Endothelial cell (in vitro differentiated cells): ENCODE measurements around the gene CDK5. TPM values are rescaled to one million over a fixed set of nuclear protein-coding genes. Genes with fewer than 3 reads are reported as not detected.

Experiments used
- DNase-seq: peaks from one replicate; pipeline ENCODE4 v3.0.0; 2021; ENCODE audit warnings: low spot score
- H3K27ac Mint-ChIP-seq: one replicate; pipeline ENCODE4 v1.8.0; 2021; ENCODE audit warnings: mixed read lengths, inconsistent platforms; ENCODE audit not compliant: unreplicated experiment
- H3K27me3 Mint-ChIP-seq: one replicate; pipeline ENCODE4 v1.8.0; 2021; ENCODE audit warnings: mild to moderate bottlenecking, moderate library complexity, mixed read lengths, inconsistent platforms; ENCODE audit not compliant: unreplicated experiment
- H3K36me3 Mint-ChIP-seq: one replicate; pipeline ENCODE4 v1.8.0; 2021; ENCODE audit warnings: mild to moderate bottlenecking, low read depth, mixed read lengths, inconsistent platforms; ENCODE audit not compliant: unreplicated experiment
- H3K4me1 Mint-ChIP-seq: one replicate; pipeline ENCODE4 v1.8.0; 2021; ENCODE audit warnings: mild to moderate bottlenecking, mixed read lengths, inconsistent platforms; ENCODE audit not compliant: unreplicated experiment
- H3K4me3 Mint-ChIP-seq: one replicate; pipeline ENCODE4 v1.8.0; 2021; ENCODE audit warnings: mild to moderate bottlenecking, mixed read lengths, inconsistent platforms; ENCODE audit not compliant: unreplicated experiment
- H3K9me3 Mint-ChIP-seq: one replicate; pipeline ENCODE4 v1.8.0; 2021; ENCODE audit warnings: mixed read lengths, inconsistent platforms; ENCODE audit not compliant: unreplicated experiment
- total RNA-seq: library from RNA; stranded (reverse); fragmentation: NEBNext Ultra II Directional; extraction: Animal tissue kit (Norgen Biotek cat#: 25700); gene quantifications from one replicate; pipeline ENCODE4 v1.2.1, GENCODE V29; 2021; ENCODE audit not compliant: unreplicated experiment
- TF ChIP-seq, protein P1 (sequence below): fragments of 200-600 bp; sonication (generic); IDR thresholded peaks from one replicate; pipeline ENCODE4 v1.5.0; 2021; ENCODE audit warnings: antibody characterized with exemption; ENCODE audit not compliant: unreplicated experiment

CDK5 gene
- total RNA-seq, 1 donor from 2014 or later = 26.7 TPM

- Mint-ChIP-seq H3K27ac (no peak overlapping the region), H3K4me1 (peaks cover 35% of the 10 kb centered on the region), H3K4me3 (no peak overlapping the region), H3K9me3 (no peaks in the 10 kb centered on the region), H3K27me3 (peaks cover 30% of the 10 kb centered on the region), H3K36me3 (peaks cover 11% of the 10 kb centered on the region)
- TF ChIP-seq, protein P1, sequence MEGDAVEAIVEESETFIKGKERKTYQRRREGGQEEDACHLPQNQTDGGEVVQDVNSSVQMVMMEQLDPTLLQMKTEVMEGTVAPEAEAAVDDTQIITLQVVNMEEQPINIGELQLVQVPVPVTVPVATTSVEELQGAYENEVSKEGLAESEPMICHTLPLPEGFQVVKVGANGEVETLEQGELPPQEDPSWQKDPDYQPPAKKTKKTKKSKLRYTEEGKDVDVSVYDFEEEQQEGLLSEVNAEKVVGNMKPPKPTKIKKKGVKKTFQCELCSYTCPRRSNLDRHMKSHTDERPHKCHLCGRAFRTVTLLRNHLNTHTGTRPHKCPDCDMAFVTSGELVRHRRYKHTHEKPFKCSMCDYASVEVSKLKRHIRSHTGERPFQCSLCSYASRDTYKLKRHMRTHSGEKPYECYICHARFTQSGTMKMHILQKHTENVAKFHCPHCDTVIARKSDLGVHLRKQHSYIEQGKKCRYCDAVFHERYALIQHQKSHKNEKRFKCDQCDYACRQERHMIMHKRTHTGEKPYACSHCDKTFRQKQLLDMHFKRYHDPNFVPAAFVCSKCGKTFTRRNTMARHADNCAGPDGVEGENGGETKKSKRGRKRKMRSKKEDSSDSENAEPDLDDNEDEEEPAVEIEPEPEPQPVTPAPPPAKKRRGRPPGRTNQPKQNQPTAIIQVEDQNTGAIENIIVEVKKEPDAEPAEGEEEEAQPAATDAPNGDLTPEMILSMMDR = no peak
- DNase-seq = no peak
These were observed 3.9 kb downstream of the CDK5 start for GRCh38 chr7:151053751-151054150.

DNA sequence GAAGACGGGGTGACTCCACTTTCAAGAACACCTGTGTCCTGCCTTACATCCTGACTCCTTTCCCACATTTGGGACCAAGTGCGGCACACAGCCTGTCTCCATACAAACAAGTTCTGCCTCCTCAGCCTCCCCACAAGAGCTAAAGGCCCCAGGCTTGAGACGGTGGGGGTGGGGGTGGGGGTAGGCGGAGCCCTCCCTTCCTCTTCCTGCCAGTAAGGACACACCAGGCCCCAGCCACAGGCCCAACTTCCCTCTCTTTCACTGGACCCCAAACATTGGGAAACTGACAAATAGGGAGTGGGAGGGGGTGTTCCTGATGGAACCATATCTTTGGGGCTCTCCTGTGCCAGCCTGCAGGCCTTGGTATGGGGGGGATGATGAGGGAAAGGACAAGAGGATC, 4.6 kb downstream of the CDK5 start:
- TF ChIP-seq, protein P1 = no peak
- H3K36me3 Mint-ChIP-seq = peaks cover 11% of the 10 kb centered on the region
- DNase-seq = no peak
- no peak overlapping the region for H3K4me3 Mint-ChIP-seq
- H3K27me3 Mint-ChIP-seq = peaks cover 30% of the 10 kb centered on the region
- no peaks in the 10 kb centered on the region for H3K9me3 Mint-ChIP-seq
- no peak overlapping the region for H3K27ac Mint-ChIP-seq
- peaks cover 31% of the 10 kb centered on the region for H3K4me1 Mint-ChIP-seq

- TF ChIP-seq, protein P1 = no peak
- Mint-ChIP-seq H3K27ac (no peak overlapping the region), H3K9me3 (no peaks in the 10 kb centered on the region), H3K27me3 (peaks cover 30% of the 10 kb centered on the region), H3K36me3 (peaks cover 11% of the 10 kb centered on the region), H3K4me3 (no peak overlapping the region), H3K4me1 (peaks cover 18% of the 10 kb centered on the region)
- peak; percentile 88 for DNase-seq
These were observed 6.6 kb downstream of the CDK5 start for GRCh38 chr7:151051108-151051507.

DNA sequence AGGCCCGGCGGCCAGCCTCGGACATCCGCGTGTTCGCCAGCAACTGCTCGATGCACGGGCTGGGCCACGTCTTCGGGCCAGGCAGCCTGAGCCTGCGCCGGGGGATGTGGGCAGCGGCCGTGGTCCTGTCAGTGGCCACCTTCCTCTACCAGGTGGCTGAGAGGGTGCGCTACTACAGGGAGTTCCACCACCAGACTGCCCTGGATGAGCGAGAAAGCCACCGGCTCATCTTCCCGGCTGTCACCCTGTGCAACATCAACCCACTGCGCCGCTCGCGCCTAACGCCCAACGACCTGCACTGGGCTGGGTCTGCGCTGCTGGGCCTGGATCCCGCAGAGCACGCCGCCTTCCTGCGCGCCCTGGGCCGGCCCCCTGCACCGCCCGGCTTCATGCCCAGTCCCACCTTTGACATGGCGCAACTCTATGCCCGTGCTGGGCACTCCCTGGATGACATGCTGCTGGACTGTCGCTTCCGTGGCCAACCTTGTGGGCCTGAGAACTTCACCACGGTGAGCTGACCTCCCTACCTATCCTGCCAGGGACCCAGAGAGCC, 8.7 kb downstream of the CDK5 start:
- Mint-ChIP-seq H3K27ac (no peak overlapping the region), H3K36me3 (peaks cover 6% of the 10 kb centered on the region), H3K9me3 (no peaks in the 10 kb centered on the region), H3K4me1 (peaks cover 16% of the 10 kb centered on the region), H3K4me3 (no peak overlapping the region), H3K27me3 (peaks cover 26% of the 10 kb centered on the region)
- TF ChIP-seq, protein P1 = no peak
- DNase-seq = no peak

- H3K4me3 Mint-ChIP-seq = no peak within 1 kb of the TSS
- no peak within 1 kb of the TSS for H3K27ac Mint-ChIP-seq
- peaks cover 6% of the 10 kb centered on the region for H3K36me3 Mint-ChIP-seq
- no peak for DNase-seq
- no peaks in the 10 kb centered on the region for H3K9me3 Mint-ChIP-seq
- peaks cover 25% of the 10 kb centered on the region for H3K27me3 Mint-ChIP-seq
- TF ChIP-seq, protein P1 = no peak
- peaks cover 14% of the 10 kb centered on the region for H3K4me1 Mint-ChIP-seq
These were observed 9.5 kb downstream of the CDK5 start, which contains the start of gene ASIC3 for GRCh38 chr7:151047976-151048815. Gene ASIC3, plus strand, starts transcription at chr7:151048531. Its CDS starts 355 bp downstream, at chr7:151048886.
